ACHN (cell line): ENCODE measurements around the gene CEP131.

ENCODE experiments used
- DNase-seq: peaks from one replicate; pipeline ENCODE4 v3.0.0-alpha.2; 2015
- in situ Hi-C: cut with HindIII; loops from 2 replicates; pipeline ENCODE4 v1.10.0; 2017; ENCODE audit warnings: low sequenced_read_pairs, low pct_ligation_motif_present, low pct_unique_long_range_greater_than_20kb

The CEP131 gene

GRCh38 chr17:81194941-81195901 lies 27.5 kb downstream of the CEP131 start:
- DNase-seq, result no peak
- in situ Hi-C loops, result no loop called here

DNA sequence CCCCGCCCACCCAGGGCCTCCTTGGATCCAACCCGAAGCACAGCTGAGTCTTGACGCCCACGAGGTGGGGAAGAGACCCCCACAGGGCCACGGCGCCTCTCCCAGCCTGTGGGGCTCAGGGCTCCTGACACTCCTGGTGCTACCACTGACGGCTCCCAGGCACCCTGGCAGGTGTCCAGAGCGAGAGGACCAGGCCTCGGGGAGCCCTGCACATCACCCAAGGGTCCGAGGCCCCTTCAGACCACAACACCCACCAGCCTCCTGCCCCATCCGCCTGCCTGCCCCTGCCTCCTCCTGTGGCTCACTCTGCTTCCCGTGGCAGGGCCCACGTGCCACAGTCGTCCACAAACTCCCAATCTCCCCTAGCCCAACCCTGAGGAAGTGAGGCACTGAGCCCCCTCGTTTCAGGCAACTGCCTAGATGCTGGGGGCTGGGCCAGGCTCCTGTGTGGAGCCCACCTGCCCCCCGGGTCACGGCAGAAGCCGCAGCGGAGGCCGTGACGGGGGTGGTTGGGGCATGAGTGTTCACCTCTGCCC lies 28.5 kb downstream of the CEP131 start:
- in situ Hi-C loops, result no loop called here

GRCh38 chr17:81193470-81194224 lies 29.1 kb downstream of the CEP131 start:
- in situ Hi-C loops, result no loop called here
- no peak for DNase-seq

More for the DNA sequence above, 28.5 kb downstream of the CEP131 start:
- DNase-seq, result no peak

DNA sequence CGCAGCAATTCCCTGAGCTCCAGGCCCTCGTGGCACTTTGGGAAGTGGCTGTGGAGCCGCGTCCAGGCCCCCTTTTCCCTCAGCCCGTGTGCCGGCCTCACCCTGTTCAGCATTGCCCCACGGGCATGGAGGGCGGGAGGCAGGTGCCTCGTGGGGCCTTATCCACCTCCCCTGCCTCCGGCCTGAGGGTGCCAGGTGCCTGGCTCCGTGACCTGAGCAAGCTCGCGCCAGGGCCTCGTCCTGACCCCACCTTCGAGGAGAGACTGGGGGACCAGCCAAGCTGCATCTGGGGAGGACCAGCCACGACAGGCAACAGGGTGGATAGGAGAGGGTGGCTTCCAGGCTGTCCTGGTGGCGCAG lies 29.7 kb downstream of the CEP131 start:
- in situ Hi-C loops, result no loop called here

GRCh38 chr17:81192386-81193050 lies 30.2 kb downstream of the CEP131 start:
- in situ Hi-C loops, result no loop called here
- DNase-seq, result no peak

More for the DNA sequence above, 29.7 kb downstream of the CEP131 start:
- DNase-seq, result no peak

GRCh38 chr17:81191646-81192045 lies 31.1 kb downstream of the CEP131 start:
- DNase-seq, result no peak
- in situ Hi-C loops, result no loop called here

- in situ Hi-C loops, result no loop called here
- no peak for DNase-seq
Measured at GRCh38 chr17:81191116-81191515, 31.6 kb downstream of the CEP131 start.

GRCh38 chr17:81190591-81190990 lies 32.2 kb downstream of the CEP131 start:
- in situ Hi-C loops, result no loop called here

DNA sequence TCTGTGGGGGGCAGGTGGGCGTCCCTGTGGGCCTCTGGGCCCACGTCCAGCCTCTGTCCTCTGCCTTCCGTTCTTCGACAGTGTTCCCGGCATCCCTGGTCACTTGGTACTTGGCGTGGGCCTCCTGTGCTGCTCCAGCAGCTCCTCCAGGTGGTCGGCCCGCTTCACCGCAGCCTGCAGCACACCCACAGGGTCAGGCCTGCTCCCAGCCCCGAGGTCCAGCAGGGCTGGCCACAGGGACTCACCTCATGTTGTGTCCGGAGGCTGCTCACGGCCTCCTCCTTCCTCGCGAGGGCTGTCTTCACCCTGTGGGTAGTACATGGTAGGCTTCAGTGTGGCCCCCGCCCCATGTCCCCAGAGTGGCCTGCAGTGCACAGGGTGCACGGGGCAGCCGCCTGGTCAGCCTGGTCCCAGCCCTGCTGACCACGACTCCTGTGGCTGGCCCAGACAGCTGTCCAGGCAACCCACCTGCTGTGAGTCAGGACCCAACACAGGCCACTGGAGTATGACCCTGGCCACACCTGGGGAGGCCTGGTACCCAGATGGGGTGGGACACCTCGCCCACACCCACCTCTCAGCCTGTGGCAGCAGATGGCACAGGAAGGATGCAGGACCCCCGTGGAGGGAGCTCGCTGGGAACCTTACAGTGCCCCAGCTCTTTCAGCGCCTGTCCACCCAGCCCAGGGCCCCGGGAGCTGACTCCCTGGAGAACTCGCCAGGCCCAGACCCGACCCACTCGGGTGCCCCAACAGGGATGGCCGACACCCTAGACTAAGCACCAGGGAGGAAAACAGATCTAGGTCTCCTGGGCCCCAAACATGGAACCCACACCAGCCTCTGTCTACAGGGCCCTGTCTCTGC lies 32.9 kb downstream of the CEP131 start:
- DNase-seq, result peak; percentile 16
- in situ Hi-C loops, result no loop called here

More at GRCh38 chr17:81190591-81190990, 32.2 kb downstream of the CEP131 start:
- DNase-seq, result no peak

DNA sequence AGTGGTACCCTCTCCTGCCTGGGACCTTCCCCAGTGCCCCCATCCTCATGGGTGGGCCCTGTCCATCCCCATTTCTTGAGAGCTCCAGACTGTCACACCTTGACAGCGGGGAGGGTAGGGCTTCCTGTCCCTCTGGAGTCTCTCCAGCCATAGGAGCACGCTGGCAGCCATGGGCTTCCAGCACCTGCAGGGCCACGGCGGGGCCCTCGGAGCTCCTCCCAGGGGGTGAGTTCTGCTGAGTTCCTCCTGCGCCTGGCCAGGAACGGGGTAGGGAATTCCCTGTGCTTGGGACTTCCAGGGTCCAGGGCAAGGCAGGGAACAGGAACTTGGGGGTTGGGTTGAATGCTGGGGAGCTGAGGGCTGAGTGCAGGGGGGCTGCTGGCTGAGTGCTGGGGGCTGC lies 33.7 kb downstream of the CEP131 start:
- in situ Hi-C loops, result no loop called here
- no peak for DNase-seq

DNA sequence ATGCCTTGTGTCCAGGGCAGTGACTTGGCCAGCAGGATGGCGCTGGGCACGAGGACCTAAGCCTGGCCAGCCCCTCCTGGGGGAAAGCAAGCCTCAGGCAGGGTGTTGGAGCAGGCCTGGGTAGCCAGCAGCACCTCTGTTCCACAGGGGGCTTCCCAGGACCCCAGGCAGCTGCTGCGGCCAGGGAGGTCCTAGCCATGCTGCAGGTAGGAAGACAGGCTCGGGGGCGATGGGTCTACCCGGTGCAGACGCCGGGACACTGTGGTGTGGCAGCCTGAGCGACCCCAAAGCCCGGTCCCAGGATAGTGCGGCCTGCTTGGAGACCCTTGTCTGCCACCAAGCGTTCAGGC lies 34.3 kb downstream of the CEP131 start:
- in situ Hi-C loops, result no loop called here
- DNase-seq, result no peak

- in situ Hi-C loops, result no loop called here
- no peak for DNase-seq
Measured at GRCh38 chr17:81187586-81188490, 34.9 kb downstream of the CEP131 start.

DNA sequence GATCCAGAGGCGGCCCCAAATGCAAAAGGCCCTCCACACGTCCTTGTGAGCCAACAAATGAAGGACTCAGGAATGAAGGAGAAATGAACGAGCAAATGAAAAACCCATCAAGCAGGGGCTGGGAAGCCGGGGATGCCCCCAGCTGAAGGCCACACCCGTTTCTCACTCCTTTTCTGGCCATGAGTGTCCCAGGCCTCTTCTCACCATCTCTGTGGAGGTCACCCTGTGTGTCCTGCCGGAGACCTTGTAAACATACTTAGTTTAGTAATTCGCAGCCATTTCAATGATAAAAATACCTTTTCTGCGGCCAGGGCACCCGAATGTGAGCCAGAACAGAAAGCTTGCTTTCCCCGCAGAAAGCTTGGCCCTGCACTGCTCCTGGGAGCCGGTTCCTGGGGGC lies 35.6 kb downstream of the CEP131 start:
- in situ Hi-C loops, result no loop called here
- DNase-seq, result no peak

- in situ Hi-C loops, result no loop called here
- DNase-seq, result no peak
Measured at GRCh38 chr17:81186203-81186602, 36.6 kb downstream of the CEP131 start.

DNA sequence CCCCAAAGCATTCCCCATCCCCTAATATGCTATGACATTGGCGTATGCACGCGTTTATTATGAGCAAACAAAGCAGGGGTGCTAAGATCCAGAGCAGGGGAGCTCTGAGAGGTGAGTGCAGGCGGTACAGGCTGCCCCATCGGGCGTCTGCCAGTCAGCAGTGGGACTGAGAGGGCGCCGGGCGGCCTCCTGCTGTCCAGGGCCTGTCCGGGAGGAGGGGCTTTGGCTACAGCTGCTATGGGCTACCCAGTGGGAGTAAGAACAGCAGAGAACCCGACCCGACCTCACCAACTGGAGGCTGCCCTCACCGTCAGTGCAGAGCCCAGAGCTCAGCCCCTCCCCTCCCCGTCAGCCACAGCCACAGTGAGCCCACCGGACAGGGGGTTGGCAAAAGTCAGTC lies 38.2 kb downstream of the CEP131 start:
- in situ Hi-C loops, result no loop called here
- no peak for DNase-seq

- DNase-seq, result no peak
- in situ Hi-C loops, result no loop called here
Measured at GRCh38 chr17:81183807-81184206, 39.0 kb downstream of the CEP131 start.

- no peak for DNase-seq
- in situ Hi-C loops, result no loop called here
Measured at GRCh38 chr17:81183316-81183715, 39.4 kb downstream of the CEP131 start.
